Naive thymus-derived CD8-positive, alpha-beta T cell (primary cell): ENCODE measurements around the gene COPS9. TPM values are rescaled to one million over a fixed set of nuclear protein-coding genes. Genes with fewer than 3 reads are reported as not detected.

ENCODE experiments used
- ATAC-seq, 2 donors: fragments of 150-1000 bp; cut with Tn5 transposase in 1 of 2; sonication (Bioruptor Pico), chemical (Tn5 transposase) in 1 of 2; 1 replicate in 1 of 2; 2 replicates in 1 of 2; pipeline ENCODE4 v1.10.0; 2021; ENCODE audit warnings: mild to moderate bottlenecking in 2 of 2, moderate library complexity in 2 of 2
- POLR2A ChIA-PET: fragments of 350-600 bp; sonication (Branson Sonifier 250); formaldehyde crosslinking; loops from one replicate; lab custom pipeline; 2021; ENCODE audit warnings: antibody characterized with exemption; lab: Charles Lee
- DNase-seq, 10 donors: peaks; one replicate each; pipeline versions ENCODE4 v3.0.0 to v3.0.0-alpha.2; 2020 to 2022
- H3K27ac Mint-ChIP-seq, 10 donors: one replicate each; pipeline ENCODE4 v1.8.0; 2020 to 2022; ENCODE audit warnings: mild to moderate bottlenecking in 10 of 10, mixed read lengths in 10 of 10, moderate library complexity in 4 of 10, inconsistent platforms in 1 of 10
- H3K27me3 Mint-ChIP-seq, 5 donors: one replicate each; pipeline ENCODE4 v1.8.0; 2021 to 2022; ENCODE audit warnings: mixed read lengths in 5 of 5
- H3K36me3 Mint-ChIP-seq, 3 donors: one replicate each; pipeline ENCODE4 v1.8.0; 2020 to 2022; ENCODE audit warnings: mixed read lengths in 3 of 3, mild to moderate bottlenecking in 2 of 3, inconsistent platforms in 1 of 3
- H3K4me1 Mint-ChIP-seq, 4 donors: one replicate each; pipeline ENCODE4 v1.8.0; 2021 to 2022; ENCODE audit warnings: mixed read lengths in 4 of 4
- H3K4me3 Mint-ChIP-seq, 10 donors: one replicate each; pipeline ENCODE4 v1.8.0; 2020 to 2022; ENCODE audit warnings: mild to moderate bottlenecking in 10 of 10, mixed read lengths in 10 of 10, moderate library complexity in 6 of 10, inconsistent platforms in 1 of 10
- H3K9me3 Mint-ChIP-seq, 9 donors: one replicate each; pipeline ENCODE4 v1.8.0; 2020 to 2022; ENCODE audit warnings: mixed read lengths in 9 of 9, mild to moderate bottlenecking in 3 of 9, inconsistent platforms in 1 of 9, moderate library complexity in 1 of 9
- polyA plus RNA-seq, 3 donors: library from polyadenylated mRNA; unstranded; fragments of 300-500 nt; fragmentation: Illumina TruSeq; gene quantifications; one replicate each; pipeline ENCODE4 v1.2.3, GENCODE V29; 2021
- total RNA-seq, 8 experiments: library from RNA in 2 of 8; stranded (reverse) in 2 of 8; gene quantifications; one replicate each; pipeline ENCODE4 v1.2.3 and lab custom pipeline; 2021 to 2026

The COPS9 gene
- total and polyA plus RNA-seq, 5 experiments from 2014 or later = 76.7 to 389 (median 318) TPM

DNA sequence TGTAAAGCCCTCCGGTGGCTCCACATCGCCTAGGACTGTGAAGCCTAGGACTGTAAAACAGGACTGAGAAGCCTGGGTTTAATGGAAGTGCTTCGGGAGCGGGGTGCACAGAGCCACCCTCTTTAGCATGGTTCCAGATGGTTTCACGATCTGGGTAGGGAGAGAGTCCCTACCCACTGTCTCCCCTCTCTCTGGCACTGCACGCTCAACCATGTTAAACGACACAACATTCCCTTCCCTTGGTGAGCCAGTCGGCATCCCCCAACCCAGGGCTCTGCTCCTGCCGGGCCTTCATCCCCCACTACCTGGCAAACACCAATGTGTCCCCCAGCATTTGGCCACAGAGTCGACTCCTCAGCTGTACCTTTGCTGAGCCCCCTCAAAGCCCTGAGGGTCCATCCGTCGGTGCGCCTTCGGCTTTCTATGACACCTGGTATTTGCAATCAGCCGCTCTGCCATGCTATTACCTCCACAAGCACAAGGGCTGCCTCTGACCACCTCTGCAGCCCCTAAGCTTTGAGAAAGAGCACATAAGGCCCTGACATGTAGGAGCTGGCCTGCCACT is 1.1 kb downstream of the COPS9 start:
- POLR2A ChIA-PET = interaction anchor here (0.6 kb wide), 1 partner anchor 109 kb away, joined by 4 read pairs; no protein-coding TSS in a partner anchor
- H3K27me3 Mint-ChIP-seq = no peaks in the 10 kb centered on the region
- peaks cover 24 to 32% (median 31%) of the 10 kb centered on the region in 4 donors for H3K4me1 Mint-ChIP-seq
- peak overlapping the region; percentile 90 to 96 (median 94) for H3K4me3 Mint-ChIP-seq
- H3K9me3 Mint-ChIP-seq = peaks cover 0 to 2% (median 0%) of the 10 kb centered on the region in 9 donors
- peaks cover 0 to 43% (median 11%) of the 10 kb centered on the region in 3 donors for H3K36me3 Mint-ChIP-seq
- ATAC-seq = no peak
- no peak for DNase-seq
- peak overlapping the region; percentile 87 to 95 (median 92) for H3K27ac Mint-ChIP-seq

DNA sequence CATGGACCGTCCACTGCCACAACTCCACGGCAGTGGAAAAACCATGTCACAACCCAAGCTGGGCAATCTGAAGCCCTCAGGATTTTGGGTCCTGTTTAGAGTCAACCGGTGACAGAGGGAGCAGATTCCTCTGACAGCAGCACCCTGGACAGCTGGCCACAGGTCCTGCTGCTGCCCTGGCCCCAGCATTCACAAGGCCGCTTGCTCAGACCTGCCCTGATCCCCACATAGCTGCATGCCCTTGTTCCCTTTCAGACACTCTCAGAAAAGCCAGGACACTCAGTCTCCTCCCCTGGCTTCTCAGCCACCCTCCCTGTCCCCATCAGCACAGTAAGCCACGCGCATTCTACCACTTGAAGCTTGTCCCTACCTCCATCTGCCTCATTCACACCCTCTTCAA is 1.6 kb downstream of the COPS9 start:
- Mint-ChIP-seq H3K4me3 (peak overlapping the region; percentile 19 to 96 (median 82)), H3K36me3 (peaks cover 0 to 49% (median 17%) of the 10 kb centered on the region in 3 donors), H3K27me3 (no peaks in the 10 kb centered on the region), H3K4me1 (peaks cover 24 to 32% (median 31%) of the 10 kb centered on the region in 4 donors), H3K9me3 (peaks cover 0 to 2% (median 0%) of the 10 kb centered on the region in 9 donors), H3K27ac (peak overlapping the region in 7 of 10 donors; percentile 20 to 92 (median 60))
- POLR2A ChIA-PET = interaction anchor here (0.6 kb wide), 1 partner anchor 109 kb away, joined by 4 read pairs; no protein-coding TSS in a partner anchor
- no peak for ATAC-seq
- no peak for DNase-seq

DNA sequence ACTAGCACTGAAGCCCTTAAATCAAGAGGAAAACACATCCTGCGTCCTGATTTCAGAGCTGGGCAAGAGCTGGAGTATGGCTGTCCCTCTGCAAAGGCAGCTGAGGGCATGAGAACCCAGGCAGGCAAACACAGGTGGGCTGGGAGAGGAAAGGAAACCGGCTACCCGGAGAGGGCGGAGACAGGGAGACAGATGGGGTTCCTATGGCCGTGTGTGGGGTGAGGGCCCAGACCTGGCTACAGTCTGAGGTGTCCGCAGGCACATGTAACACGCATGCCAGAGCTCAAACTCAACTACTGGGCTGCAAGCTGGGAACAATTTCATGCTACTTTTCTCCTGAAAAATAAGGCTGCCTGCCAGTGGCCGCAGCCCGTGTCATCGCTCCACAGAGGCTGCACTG is 2.7 kb downstream of the COPS9 start:
- Mint-ChIP-seq H3K4me3 (peak overlapping the region in 9 of 10 donors; percentile 15 to 80 (median 45)), H3K36me3 (peaks cover 0 to 50% (median 18%) of the 10 kb centered on the region in 3 donors), H3K27ac (peak overlapping the region in 5 of 10 donors; percentile 15 to 66 (median 45)), H3K9me3 (peaks cover 0 to 2% (median 0%) of the 10 kb centered on the region in 9 donors), H3K27me3 (no peaks in the 10 kb centered on the region), H3K4me1 (peaks cover 24 to 32% (median 31%) of the 10 kb centered on the region in 4 donors)
- DNase-seq (no peak), ATAC-seq (no peak)
- POLR2A ChIA-PET = no interaction called here

DNA sequence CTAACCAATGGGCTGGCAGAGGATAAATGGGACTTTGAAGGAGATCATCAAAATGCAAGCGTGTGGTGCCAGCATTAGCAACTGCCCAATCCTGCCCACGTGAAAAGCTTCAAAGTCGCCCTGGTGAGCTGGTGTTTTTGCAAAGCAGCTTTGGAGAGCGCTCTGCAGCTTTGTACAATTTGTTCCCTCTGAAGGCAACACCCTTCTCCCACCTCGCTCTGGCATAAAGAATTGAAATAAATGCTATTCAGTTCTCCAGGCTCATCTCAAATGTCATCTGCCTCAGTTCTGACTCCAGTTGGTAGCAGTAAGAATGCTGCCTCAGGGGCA is 3.5 kb downstream of the COPS9 start:
- H3K4me1 Mint-ChIP-seq = peaks cover 24 to 32% (median 30%) of the 10 kb centered on the region in 4 donors
- H3K27me3 Mint-ChIP-seq = no peaks in the 10 kb centered on the region
- no peak for DNase-seq
- H3K4me3 Mint-ChIP-seq = no peak overlapping the region
- H3K36me3 Mint-ChIP-seq = peaks cover 0 to 56% (median 26%) of the 10 kb centered on the region in 3 donors
- no peak for ATAC-seq
- POLR2A ChIA-PET = no interaction called here
- peak overlapping the region in 1 of 10 donors; percentile 45 for H3K27ac Mint-ChIP-seq
- no peaks in the 10 kb centered on the region for H3K9me3 Mint-ChIP-seq

DNA sequence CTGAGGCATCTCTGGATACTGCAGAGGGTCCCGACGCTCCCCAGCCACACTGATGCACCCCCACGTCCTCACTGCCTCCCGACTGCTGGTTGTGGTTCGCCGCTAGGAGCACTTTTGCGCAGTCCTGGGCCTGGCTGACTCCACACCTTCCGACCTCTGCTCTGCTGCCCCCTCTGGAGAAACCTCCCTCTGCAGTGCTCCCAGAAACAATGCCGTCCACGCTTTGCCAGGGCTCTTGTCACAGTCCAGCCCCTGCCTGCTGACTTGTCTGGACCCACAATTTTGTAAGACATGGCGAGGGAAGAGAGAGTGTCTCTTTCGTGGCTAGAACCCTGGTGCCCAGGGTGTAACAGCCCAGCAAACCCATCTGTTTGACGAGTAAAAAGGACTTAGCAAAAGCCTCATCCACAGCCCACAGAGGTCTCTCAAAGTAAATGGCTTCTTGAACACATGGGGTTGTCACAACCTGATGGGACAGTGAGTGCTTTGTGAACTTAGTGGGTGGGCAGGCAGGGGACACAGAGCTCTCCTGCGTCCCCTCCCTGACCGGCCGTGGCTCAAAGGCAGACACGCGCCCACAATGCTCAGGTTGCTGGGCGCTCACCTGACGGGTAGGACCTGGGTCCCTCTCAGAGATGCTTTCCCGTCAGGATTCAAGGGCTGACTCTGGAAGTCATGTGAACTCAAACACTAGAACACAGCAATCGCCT is 4.0 kb downstream of the COPS9 start:
- Mint-ChIP-seq H3K9me3 (no peaks in the 10 kb centered on the region), H3K27ac (peak overlapping the region in 1 of 10 donors; percentile 20), H3K4me1 (peaks cover 23 to 29% (median 27%) of the 10 kb centered on the region in 4 donors), H3K27me3 (no peaks in the 10 kb centered on the region), H3K36me3 (peaks cover 0 to 56% (median 26%) of the 10 kb centered on the region in 3 donors), H3K4me3 (peak overlapping the region in 1 of 10 donors; percentile 67)
- POLR2A ChIA-PET = no interaction called here
- DNase-seq = no peak
- ATAC-seq = no peak

DNA sequence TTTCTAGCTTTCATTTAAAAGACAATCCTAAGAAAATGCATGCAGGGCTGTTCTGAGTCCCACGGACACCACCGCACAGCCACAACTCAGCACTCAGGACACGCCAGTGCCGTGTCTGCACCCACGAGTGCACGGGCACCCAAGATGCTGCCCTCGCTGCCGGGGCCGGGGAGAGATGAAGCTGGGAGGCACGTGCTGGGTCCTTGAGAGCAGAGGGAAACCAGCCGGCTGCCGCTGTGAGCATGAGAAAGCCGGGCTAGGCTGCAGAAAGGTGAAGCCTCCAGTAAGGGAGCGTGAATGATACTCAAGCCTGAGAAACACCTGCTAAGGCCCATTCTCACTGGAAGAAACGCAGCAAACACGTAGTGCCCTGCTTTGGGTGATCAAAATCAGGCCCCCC is 4.8 kb downstream of the COPS9 start:
- ATAC-seq (no peak), DNase-seq (no peak)
- H3K36me3 Mint-ChIP-seq = peaks cover 0 to 61% (median 26%) of the 10 kb centered on the region in 3 donors
- H3K27ac Mint-ChIP-seq = peak overlapping the region in 2 of 10 donors; percentile 46 to 71
- H3K27me3 Mint-ChIP-seq = no peaks in the 10 kb centered on the region
- POLR2A ChIA-PET = no interaction called here
- no peaks in the 10 kb centered on the region for H3K9me3 Mint-ChIP-seq
- H3K4me1 Mint-ChIP-seq = peaks cover 20 to 24% (median 22%) of the 10 kb centered on the region in 4 donors
- no peak overlapping the region for H3K4me3 Mint-ChIP-seq

DNA sequence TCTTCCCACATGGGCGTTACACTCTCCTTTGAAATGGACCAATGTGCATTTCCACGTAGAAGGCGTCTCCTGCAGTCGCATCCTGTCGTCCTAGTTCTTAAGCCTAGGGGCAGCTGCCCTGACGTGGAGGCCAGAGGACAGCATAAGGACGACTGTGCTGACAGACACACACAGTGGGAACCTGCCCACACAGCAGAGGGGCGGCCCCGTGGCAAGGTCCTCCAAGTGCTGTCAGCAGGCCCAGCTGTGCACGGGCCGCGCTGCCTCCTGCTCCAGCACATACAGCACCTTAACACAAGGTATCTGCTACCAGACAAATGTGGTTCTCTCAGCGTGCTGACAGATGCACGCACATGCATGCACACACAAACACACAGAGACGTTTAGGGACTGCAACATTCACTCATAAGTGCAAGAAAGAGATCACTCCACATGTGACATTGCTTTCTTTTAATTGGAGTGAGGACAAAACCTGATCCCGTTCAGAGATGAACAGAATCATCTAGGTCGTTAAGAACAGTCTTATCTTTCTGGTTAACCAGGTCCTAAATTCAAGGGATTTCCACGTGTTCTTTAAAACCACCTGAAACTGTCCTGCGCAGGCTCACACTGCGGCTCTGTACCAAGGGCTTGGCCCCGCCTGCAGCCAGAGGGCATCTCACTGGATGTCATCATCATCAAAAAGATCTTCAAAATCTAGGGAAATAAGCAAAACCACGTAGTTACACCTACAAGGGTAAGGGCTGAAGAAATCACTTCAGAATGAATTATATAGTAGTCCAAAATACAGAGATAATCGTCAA is 5.5 kb downstream of the COPS9 start:
- POLR2A ChIA-PET = no interaction called here
- Mint-ChIP-seq H3K27me3 (no peaks in the 10 kb centered on the region), H3K36me3 (peaks cover 0 to 66% (median 30%) of the 10 kb centered on the region in 3 donors), H3K27ac (peak overlapping the region in 3 of 10 donors; percentile 21 to 71 (median 46)), H3K9me3 (no peaks in the 10 kb centered on the region), H3K4me3 (peak overlapping the region in 1 of 10 donors; percentile 20), H3K4me1 (peaks cover 15 to 22% (median 20%) of the 10 kb centered on the region in 4 donors)
- DNase-seq = no peak
- no peak for ATAC-seq

DNA sequence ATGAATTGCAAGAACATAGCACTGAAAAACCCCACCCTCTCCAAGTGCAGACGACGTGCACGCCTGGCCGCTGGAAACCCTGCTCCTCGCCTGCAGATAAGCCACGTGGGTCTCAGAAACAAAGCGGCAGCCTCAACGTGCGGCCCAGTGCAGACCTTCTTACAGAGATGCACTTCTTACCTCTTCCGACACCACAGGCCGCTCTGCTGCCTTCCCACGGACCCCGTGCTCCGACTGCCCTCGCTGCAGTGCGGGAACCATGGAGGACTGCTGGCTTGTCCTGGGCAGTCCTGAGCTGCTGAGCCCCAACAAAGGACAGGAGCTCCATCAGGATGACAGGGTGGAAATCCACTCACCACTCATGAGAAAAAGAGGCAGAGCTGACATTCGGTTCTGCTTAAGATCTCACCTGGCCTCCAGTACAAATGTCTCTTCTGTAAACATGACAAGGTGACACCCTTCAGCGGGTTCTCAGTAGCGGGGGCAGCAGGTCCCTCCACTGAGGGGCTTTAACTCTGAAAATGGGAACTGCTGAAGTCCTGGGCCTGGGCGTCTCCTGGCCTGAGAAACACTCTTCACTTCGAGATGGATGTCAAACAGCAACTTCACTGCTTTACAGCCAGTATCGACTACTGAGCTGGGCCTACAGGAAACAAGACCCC is 6.2 kb downstream of the COPS9 start:
- H3K9me3 Mint-ChIP-seq = no peaks in the 10 kb centered on the region
- no peak overlapping the region for H3K4me3 Mint-ChIP-seq
- DNase-seq = no peak
- peaks cover 0 to 68% (median 30%) of the 10 kb centered on the region in 3 donors for H3K36me3 Mint-ChIP-seq
- ATAC-seq = no peak
- no peaks in the 10 kb centered on the region for H3K27me3 Mint-ChIP-seq
- H3K27ac Mint-ChIP-seq = peak overlapping the region in 3 of 10 donors; percentile 24 to 37 (median 25)
- H3K4me1 Mint-ChIP-seq = peaks cover 7 to 14% (median 13%) of the 10 kb centered on the region in 4 donors
- POLR2A ChIA-PET = no interaction called here

DNA sequence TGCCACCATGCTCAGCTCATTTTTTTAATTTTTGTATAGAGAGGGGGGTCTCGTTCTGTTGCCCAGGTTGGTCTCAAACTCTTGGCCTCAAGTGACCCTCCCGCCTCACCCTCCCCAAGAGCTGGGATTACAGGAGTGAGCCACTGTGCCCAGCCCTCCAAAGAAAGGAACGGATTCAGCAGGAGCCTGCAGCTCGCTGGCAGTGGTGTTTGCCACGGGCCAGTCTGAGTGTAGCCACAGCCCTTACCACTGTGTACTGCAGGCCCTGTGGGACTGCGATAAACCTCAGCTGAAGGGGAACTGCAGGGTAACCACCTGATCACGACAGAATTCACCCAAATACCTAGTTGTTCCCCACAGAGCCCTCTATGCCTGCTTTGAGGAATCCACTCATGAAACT is 6.8 kb downstream of the COPS9 start:
- DNase-seq (no peak), ATAC-seq (no peak)
- no peak overlapping the region for H3K4me3 Mint-ChIP-seq
- no peaks in the 10 kb centered on the region for H3K9me3 Mint-ChIP-seq
- peaks cover 2 to 9% (median 7%) of the 10 kb centered on the region in 4 donors for H3K4me1 Mint-ChIP-seq
- no peaks in the 10 kb centered on the region for H3K27me3 Mint-ChIP-seq
- H3K27ac Mint-ChIP-seq = peak overlapping the region in 1 of 10 donors; percentile 37
- POLR2A ChIA-PET = no interaction called here
- H3K36me3 Mint-ChIP-seq = peaks cover 0 to 65% (median 30%) of the 10 kb centered on the region in 3 donors

DNA sequence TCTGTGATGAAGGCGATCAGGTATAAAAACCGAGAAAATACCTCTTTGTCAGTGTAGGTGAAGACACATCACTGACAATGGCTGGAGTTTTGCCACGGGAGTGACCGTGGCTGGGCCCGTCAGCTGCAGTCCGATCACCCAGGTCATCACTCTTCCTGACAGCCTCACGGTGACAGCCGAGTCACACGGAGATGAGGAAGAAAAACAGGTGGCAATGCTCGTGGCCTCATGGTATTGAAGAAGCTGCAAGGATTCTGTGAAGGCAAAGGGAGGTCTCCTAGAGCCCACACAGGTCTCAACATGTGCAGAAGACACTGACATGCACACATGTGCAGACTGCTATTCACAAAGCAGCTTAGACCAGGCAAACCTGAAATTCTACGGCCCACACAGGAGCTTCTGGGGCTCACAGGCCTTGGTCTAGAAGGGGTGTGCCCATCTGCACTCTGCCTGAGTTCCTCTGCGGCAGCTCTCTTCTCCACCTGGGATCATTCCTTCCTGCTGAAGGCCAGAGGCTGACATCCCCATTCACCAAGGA is 7.4 kb downstream of the COPS9 start:
- ATAC-seq (no peak), DNase-seq (no peak)
- POLR2A ChIA-PET = no interaction called here

DNA sequence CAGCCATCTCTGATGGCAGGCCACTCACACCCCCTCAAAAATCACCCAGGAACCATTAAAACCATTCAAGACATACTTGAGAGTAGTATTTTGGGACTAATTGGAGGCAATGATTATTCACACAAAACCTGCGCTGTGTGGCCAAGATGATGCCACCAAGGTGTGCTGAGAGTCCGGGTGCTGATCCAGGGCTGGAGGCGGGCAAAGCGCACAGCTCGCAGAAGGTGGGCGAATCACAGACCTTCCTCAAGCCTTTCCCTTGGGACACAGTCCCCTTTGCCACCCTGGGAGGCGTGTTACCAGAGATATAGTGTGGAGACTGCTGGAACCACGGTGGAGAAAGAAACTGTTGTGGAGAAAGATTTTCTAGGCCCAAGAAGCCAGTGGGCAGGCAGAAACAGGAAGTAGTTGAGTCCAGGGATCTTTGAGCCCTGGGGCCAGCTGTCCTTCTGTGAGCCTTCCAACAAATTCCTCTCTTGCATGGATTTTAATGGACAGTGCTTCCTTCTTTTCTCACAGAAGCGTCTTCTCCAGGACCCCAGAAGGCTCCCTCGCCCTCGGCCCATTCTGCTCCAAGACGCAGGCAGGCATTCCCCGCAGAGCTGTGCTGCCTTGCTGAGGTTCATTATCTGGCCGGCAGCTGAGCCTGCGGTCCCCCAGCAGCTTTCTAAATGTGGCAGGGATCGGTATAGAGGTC is 8.0 kb downstream of the COPS9 start:
- peaks cover 0 to 53% (median 30%) of the 10 kb centered on the region in 3 donors for H3K36me3 Mint-ChIP-seq

More for the DNA sequence above, 7.4 kb downstream of the COPS9 start:
- Mint-ChIP-seq H3K36me3 (peaks cover 0 to 59% (median 30%) of the 10 kb centered on the region in 3 donors), H3K4me3 (no peak overlapping the region), H3K27me3 (no peaks in the 10 kb centered on the region), H3K9me3 (no peaks in the 10 kb centered on the region), H3K4me1 (peaks cover 0 to 5% (median 4%) of the 10 kb centered on the region in 4 donors), H3K27ac (peak overlapping the region in 1 of 10 donors; percentile 55)

More for the DNA sequence above, 8.0 kb downstream of the COPS9 start:
- ATAC-seq (no peak), DNase-seq (no peak)
- Mint-ChIP-seq H3K27ac (peak overlapping the region in 1 of 10 donors; percentile 55), H3K27me3 (no peaks in the 10 kb centered on the region), H3K9me3 (no peaks in the 10 kb centered on the region), H3K4me1 (peaks cover 0 to 3% (median under 1%) of the 10 kb centered on the region in 4 donors), H3K4me3 (no peak overlapping the region)
- POLR2A ChIA-PET = no interaction called here
